Measurements from ENCODE around the gene ZNF710.

Gene ZNF710

GRCh38 chr15:90113166-90113565 is 112.0 kb downstream of the ZNF710 start:
- Histone ChIP-seq H3K9ac (ENCODE audit: low read depth, low read length) (no peak overlapping the region), H3K27me3 (ENCODE audit: insufficient read depth, low read length, poor library complexity) (no peaks in the 10 kb centered on the region), H3K36me3 (ENCODE audit: insufficient read depth, low read length) (no peaks in the 10 kb centered on the region), H3K79me2 (ENCODE audit: insufficient read depth, low read length) (no peaks in the 10 kb centered on the region), H4K20me1 (ENCODE audit: insufficient read depth, low read length) (no peaks in the 10 kb centered on the region), H3K4me2 (ENCODE audit: insufficient read depth, low read length) (no peak overlapping the region), H3K9me3 (ENCODE audit: insufficient read depth, low read length, severe bottlenecking) (peaks cover 12% of the 10 kb centered on the region), H3K4me3 (ENCODE audit: low read depth in 1 of 2, low read length in 2 of 2) (no peak overlapping the region), H3K27ac (ENCODE audit: low read length) (no peak overlapping the region), H3K4me1 (ENCODE audit: insufficient read depth, low read length) (no peaks in the 10 kb centered on the region), H2AFZ (ENCODE audit: low read depth, low read length) (no peak overlapping the region)
- DNase-seq (no peak), ATAC-seq (ENCODE audit: insufficient read depth, low read depth) (no peak)
- TF ChIP-seq EZH2 (IDR thresholded peaks at IDR 0.05; ENCODE audit: borderline replicate concordance, low read depth, low read length, severe bottlenecking) (no peak), CTCF (IDR thresholded peaks at IDR 0.05; ENCODE audit: borderline replicate concordance, extremely low read depth, low read length, poor library complexity, severe bottlenecking) (no peak)

GRCh38 chr15:90114451-90114901 is 113.4 kb downstream of the ZNF710 start:
- Histone ChIP-seq H3K4me3 (ENCODE audit: low read depth in 1 of 2, low read length in 2 of 2) (no peak overlapping the region), H3K9me3 (ENCODE audit: insufficient read depth, low read length, severe bottlenecking) (peaks cover 12% of the 10 kb centered on the region), H3K9ac (ENCODE audit: low read depth, low read length) (no peak overlapping the region), H3K27ac (ENCODE audit: low read length) (no peak overlapping the region), H3K36me3 (ENCODE audit: insufficient read depth, low read length) (no peaks in the 10 kb centered on the region), H3K4me2 (ENCODE audit: insufficient read depth, low read length) (no peak overlapping the region), H4K20me1 (ENCODE audit: insufficient read depth, low read length) (no peaks in the 10 kb centered on the region), H3K27me3 (ENCODE audit: insufficient read depth, low read length, poor library complexity) (no peaks in the 10 kb centered on the region), H3K79me2 (ENCODE audit: insufficient read depth, low read length) (no peaks in the 10 kb centered on the region), H2AFZ (ENCODE audit: low read depth, low read length) (no peak overlapping the region), H3K4me1 (ENCODE audit: insufficient read depth, low read length) (no peaks in the 10 kb centered on the region)
- no peak for TF ChIP-seq CTCF (IDR thresholded peaks at IDR 0.05; ENCODE audit: borderline replicate concordance, extremely low read depth, low read length, poor library complexity, severe bottlenecking)
- TF ChIP-seq EZH2 (IDR thresholded peaks at IDR 0.05; ENCODE audit: borderline replicate concordance, low read depth, low read length, severe bottlenecking), result no peak
- DNase-seq, result no peak
- ATAC-seq (ENCODE audit: insufficient read depth, low read depth), result no peak

- DNase-seq, result no peak
- TF ChIP-seq EZH2 (IDR thresholded peaks at IDR 0.05; ENCODE audit: borderline replicate concordance, low read depth, low read length, severe bottlenecking) (no peak), CTCF (IDR thresholded peaks at IDR 0.05; ENCODE audit: borderline replicate concordance, extremely low read depth, low read length, poor library complexity, severe bottlenecking) (no peak)
- H3K36me3 ChIP-seq (ENCODE audit: insufficient read depth, low read length), result no peaks in the 10 kb centered on the region
- H3K9ac ChIP-seq (ENCODE audit: low read depth, low read length), result no peak overlapping the region
- no peaks in the 10 kb centered on the region for H4K20me1 ChIP-seq (ENCODE audit: insufficient read depth, low read length)
- ATAC-seq (ENCODE audit: insufficient read depth, low read depth), result no peak
- H3K27me3 ChIP-seq (ENCODE audit: insufficient read depth, low read length, poor library complexity), result no peaks in the 10 kb centered on the region
- no peak overlapping the region for H3K4me3 ChIP-seq (ENCODE audit: low read depth in 1 of 2, low read length in 2 of 2)
- H2AFZ ChIP-seq (ENCODE audit: low read depth, low read length), result no peak overlapping the region
- no peaks in the 10 kb centered on the region for H3K79me2 ChIP-seq (ENCODE audit: insufficient read depth, low read length)
- H3K4me1 ChIP-seq (ENCODE audit: insufficient read depth, low read length), result no peaks in the 10 kb centered on the region
- H3K27ac ChIP-seq (ENCODE audit: low read length), result no peak overlapping the region
- no peak overlapping the region for H3K4me2 ChIP-seq (ENCODE audit: insufficient read depth, low read length)
- H3K9me3 ChIP-seq (ENCODE audit: insufficient read depth, low read length, severe bottlenecking), result peaks cover 12% of the 10 kb centered on the region
These were observed 114.7 kb downstream of the ZNF710 start for GRCh38 chr15:90115783-90116182.

GRCh38 chr15:90119367-90119766 is 118.2 kb downstream of the ZNF710 start:
- ATAC-seq (ENCODE audit: insufficient read depth, low read depth) (no peak), DNase-seq (no peak)
- Histone ChIP-seq H2AFZ (ENCODE audit: low read depth, low read length) (no peak overlapping the region), H3K4me1 (ENCODE audit: insufficient read depth, low read length) (no peaks in the 10 kb centered on the region), H3K36me3 (ENCODE audit: insufficient read depth, low read length) (no peaks in the 10 kb centered on the region), H3K4me3 (ENCODE audit: low read depth in 1 of 2, low read length in 2 of 2) (no peak overlapping the region), H3K79me2 (ENCODE audit: insufficient read depth, low read length) (no peaks in the 10 kb centered on the region), H4K20me1 (ENCODE audit: insufficient read depth, low read length) (no peaks in the 10 kb centered on the region), H3K9ac (ENCODE audit: low read depth, low read length) (no peak overlapping the region), H3K9me3 (ENCODE audit: insufficient read depth, low read length, severe bottlenecking) (peaks cover 9% of the 10 kb centered on the region), H3K4me2 (ENCODE audit: insufficient read depth, low read length) (no peak overlapping the region), H3K27ac (ENCODE audit: low read length) (no peak overlapping the region), H3K27me3 (ENCODE audit: insufficient read depth, low read length, poor library complexity) (no peaks in the 10 kb centered on the region)
- no peak for TF ChIP-seq CTCF (IDR thresholded peaks at IDR 0.05; ENCODE audit: borderline replicate concordance, extremely low read depth, low read length, poor library complexity, severe bottlenecking)
- TF ChIP-seq EZH2 (IDR thresholded peaks at IDR 0.05; ENCODE audit: borderline replicate concordance, low read depth, low read length, severe bottlenecking), result no peak

Measured in DND-41 (cell line).